Gastroesophageal sphincter (tissue), 3 donors: ENCODE results near the gene CDIPT.

Experiments
- EP300 ChIP-seq: sonication (generic); formaldehyde crosslinking; IDR thresholded peaks from one replicate; pipeline ENCODE4 v1.6.1; 2017; ENCODE audit warnings: antibody characterized with exemption, mild to moderate bottlenecking
- POLR2A ChIP-seq, 2 donors: fragments of 450-650 bp; IDR thresholded peaks; one replicate each; pipeline ENCODE4 v1.6.1; 2017; ENCODE audit warnings: antibody characterized with exemption in 2 of 2, mild to moderate bottlenecking in 2 of 2, moderate library complexity in 1 of 2
- POLR2AphosphoS5 ChIP-seq: sonication (generic); formaldehyde crosslinking; IDR thresholded peaks from one replicate; pipeline ENCODE4 v1.6.1; 2017; ENCODE audit warnings: antibody characterized with exemption
- TF ChIP-seq, protein P1 (sequence below), 4 experiments: fragments of 200-600 bp in 2 of 4; fragments of 450-650 bp in 2 of 4; sonication (generic) in 1 of 4; IDR thresholded peaks; one replicate each; pipeline ENCODE4 v1.5.1; 2017 to 2019; ENCODE audit warnings: antibody characterized with exemption in 4 of 4, mild to moderate bottlenecking in 2 of 4, moderate library complexity in 2 of 4

DNA sequence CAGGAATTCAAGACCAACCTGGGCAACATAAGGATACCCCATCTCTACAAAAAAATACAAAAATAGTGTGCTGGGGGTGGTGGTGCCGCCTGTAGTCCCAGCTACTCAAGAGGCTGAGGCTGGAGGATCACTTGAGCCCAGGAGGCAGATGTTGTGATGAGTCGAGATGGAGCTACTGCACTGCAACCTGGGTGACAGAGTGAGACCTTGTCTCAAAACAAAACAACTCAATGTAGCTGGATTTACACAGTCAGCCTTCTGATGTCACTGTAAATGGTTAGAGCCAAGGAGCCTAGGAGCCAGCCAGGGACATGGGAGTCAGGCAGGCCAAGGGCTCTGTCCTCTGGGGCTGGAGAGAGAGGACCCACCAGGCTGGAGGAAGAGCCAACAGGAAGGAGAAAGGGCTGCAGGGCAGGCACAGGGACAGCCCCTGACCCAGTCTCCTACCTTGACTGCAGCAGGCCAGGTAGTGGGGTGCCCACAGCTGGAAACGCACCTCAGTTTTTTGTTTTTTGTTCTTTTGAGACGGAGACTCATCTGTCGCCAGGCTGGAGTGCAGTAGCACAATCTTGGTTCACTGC, 8.4 kb downstream of the CDIPT start:
- TF ChIP-seq, protein P1, sequence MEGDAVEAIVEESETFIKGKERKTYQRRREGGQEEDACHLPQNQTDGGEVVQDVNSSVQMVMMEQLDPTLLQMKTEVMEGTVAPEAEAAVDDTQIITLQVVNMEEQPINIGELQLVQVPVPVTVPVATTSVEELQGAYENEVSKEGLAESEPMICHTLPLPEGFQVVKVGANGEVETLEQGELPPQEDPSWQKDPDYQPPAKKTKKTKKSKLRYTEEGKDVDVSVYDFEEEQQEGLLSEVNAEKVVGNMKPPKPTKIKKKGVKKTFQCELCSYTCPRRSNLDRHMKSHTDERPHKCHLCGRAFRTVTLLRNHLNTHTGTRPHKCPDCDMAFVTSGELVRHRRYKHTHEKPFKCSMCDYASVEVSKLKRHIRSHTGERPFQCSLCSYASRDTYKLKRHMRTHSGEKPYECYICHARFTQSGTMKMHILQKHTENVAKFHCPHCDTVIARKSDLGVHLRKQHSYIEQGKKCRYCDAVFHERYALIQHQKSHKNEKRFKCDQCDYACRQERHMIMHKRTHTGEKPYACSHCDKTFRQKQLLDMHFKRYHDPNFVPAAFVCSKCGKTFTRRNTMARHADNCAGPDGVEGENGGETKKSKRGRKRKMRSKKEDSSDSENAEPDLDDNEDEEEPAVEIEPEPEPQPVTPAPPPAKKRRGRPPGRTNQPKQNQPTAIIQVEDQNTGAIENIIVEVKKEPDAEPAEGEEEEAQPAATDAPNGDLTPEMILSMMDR (IDR thresholded peaks at IDR 0.05): no peak
- no peak for TF ChIP-seq POLR2AphosphoS5
- TF ChIP-seq POLR2A (IDR thresholded peaks at IDR 0.05): no peak
- no peak for TF ChIP-seq EP300
